ENCODE data around the gene AMPD2.

The AMPD2 gene

DNA sequence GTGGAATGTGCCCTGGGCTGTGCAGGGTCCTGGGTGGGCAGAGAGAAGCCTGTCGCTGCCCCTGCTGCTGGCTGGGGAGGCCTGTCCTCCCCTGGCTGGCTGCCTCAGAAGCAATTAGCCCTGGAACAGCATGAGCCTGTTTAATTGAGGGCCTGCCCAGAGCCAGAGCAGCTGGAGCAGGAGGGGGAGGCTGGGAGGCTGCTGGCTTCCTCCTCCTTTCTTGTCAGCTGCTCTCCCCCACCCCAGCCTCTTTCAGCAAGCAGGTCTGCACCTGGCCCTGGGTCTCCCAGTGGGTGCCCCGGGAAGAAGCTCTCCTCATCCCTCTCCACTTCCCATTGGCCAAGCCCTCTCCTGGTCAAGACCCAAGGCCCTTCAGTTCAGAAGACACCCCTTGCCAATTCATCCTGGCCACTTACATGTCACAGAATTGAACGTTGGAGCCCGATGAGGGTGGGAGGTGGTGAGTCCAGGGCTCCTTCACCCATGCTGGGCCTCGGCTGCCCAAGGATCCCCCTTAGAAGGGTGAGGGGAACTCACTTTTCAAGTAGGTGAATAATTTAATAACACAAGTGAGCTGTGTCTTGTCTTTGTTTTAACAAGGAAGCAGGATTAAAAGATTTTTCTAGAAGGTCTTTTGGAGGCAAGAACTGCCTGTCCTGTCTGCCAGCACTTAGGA lies 13.2 kb downstream of the AMPD2 start:
- ATAC-seq: peak; percentile 11; the same call in 1 of the 3 replicates
- TF ChIP-seq PPARA (CRISPR knock-in tag; IDR thresholded peaks at IDR 0.05; ENCODE audit: borderline replicate concordance): no peak
- TF ChIP-seq ZNF565 (CRISPR knock-in tag; conservative IDR thresholded peaks at IDR 0.05; ENCODE audit: low read depth): no peak
- peak; percentile 62; the same call in 1 of the 2 replicates for TF ChIP-seq ZNF70 (CRISPR knock-in tag; IDR thresholded peaks at IDR 0.05)
- TF ChIP-seq ZC3H10 (CRISPR knock-in tag; IDR thresholded peaks at IDR 0.05): no peak
- no peak for TF ChIP-seq CSDC2 (CRISPR knock-in tag; IDR thresholded peaks at IDR 0.05)
- no peak for TF ChIP-seq ESRRG (CRISPR knock-in tag; IDR thresholded peaks at IDR 0.05)
- TF ChIP-seq ZNF8 (CRISPR knock-in tag; IDR thresholded peaks at IDR 0.05): no peak
- no peak for TF ChIP-seq ZFP30 (CRISPR knock-in tag; IDR thresholded peaks at IDR 0.05)
- TF ChIP-seq, protein P1, sequence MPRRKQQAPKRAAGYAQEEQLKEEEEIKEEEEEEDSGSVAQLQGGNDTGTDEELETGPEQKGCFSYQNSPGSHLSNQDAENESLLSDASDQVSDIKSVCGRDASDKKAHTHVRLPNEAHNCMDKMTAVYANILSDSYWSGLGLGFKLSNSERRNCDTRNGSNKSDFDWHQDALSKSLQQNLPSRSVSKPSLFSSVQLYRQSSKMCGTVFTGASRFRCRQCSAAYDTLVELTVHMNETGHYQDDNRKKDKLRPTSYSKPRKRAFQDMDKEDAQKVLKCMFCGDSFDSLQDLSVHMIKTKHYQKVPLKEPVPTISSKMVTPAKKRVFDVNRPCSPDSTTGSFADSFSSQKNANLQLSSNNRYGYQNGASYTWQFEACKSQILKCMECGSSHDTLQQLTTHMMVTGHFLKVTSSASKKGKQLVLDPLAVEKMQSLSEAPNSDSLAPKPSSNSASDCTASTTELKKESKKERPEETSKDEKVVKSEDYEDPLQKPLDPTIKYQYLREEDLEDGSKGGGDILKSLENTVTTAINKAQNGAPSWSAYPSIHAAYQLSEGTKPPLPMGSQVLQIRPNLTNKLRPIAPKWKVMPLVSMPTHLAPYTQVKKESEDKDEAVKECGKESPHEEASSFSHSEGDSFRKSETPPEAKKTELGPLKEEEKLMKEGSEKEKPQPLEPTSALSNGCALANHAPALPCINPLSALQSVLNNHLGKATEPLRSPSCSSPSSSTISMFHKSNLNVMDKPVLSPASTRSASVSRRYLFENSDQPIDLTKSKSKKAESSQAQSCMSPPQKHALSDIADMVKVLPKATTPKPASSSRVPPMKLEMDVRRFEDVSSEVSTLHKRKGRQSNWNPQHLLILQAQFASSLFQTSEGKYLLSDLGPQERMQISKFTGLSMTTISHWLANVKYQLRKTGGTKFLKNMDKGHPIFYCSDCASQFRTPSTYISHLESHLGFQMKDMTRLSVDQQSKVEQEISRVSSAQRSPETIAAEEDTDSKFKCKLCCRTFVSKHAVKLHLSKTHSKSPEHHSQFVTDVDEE (CRISPR knock-in tag; IDR thresholded peaks at IDR 0.05): peak; percentile 78; the same call in 1 of the 2 replicates
- TF ChIP-seq RARB (CRISPR knock-in tag; IDR thresholded peaks at IDR 0.05): no peak
- TF ChIP-seq, protein P2, sequence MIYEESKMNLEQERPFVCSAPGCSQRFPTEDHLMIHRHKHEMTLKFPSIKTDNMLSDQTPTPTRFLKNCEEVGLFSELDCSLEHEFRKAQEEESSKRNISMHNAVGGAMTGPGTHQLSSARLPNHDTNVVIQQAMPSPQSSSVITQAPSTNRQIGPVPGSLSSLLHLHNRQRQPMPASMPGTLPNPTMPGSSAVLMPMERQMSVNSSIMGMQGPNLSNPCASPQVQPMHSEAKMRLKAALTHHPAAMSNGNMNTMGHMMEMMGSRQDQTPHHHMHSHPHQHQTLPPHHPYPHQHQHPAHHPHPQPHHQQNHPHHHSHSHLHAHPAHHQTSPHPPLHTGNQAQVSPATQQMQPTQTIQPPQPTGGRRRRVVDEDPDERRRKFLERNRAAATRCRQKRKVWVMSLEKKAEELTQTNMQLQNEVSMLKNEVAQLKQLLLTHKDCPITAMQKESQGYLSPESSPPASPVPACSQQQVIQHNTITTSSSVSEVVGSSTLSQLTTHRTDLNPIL (CRISPR knock-in tag; IDR thresholded peaks at IDR 0.05; ENCODE audit: low read depth): no peak
- TF ChIP-seq GLIS3 (CRISPR knock-in tag; IDR thresholded peaks at IDR 0.05): 0 out of 2 replicates have a peak, but pooled peaks have one; percentile 19
- TF ChIP-seq, protein P3, sequence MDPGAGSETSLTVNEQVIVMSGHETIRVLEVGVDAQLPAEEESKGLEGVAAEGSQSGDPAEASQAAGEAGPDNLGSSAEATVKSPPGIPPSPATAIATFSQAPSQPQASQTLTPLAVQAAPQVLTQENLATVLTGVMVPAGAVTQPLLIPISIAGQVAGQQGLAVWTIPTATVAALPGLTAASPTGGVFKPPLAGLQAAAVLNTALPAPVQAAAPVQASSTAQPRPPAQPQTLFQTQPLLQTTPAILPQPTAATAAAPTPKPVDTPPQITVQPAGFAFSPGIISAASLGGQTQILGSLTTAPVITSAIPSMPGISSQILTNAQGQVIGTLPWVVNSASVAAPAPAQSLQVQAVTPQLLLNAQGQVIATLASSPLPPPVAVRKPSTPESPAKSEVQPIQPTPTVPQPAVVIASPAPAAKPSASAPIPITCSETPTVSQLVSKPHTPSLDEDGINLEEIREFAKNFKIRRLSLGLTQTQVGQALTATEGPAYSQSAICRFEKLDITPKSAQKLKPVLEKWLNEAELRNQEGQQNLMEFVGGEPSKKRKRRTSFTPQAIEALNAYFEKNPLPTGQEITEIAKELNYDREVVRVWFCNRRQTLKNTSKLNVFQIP (CRISPR knock-in tag; IDR thresholded peaks at IDR 0.05; ENCODE audit: borderline replicate concordance, low read depth): no peak
- no peak for TF ChIP-seq BACH2 (CRISPR knock-in tag; IDR thresholded peaks at IDR 0.05; ENCODE audit: borderline replicate concordance)
- peak; percentile 67 for TF ChIP-seq ISL1 (CRISPR knock-in tag; IDR thresholded peaks at IDR 0.05)
- TF ChIP-seq, protein P4, sequence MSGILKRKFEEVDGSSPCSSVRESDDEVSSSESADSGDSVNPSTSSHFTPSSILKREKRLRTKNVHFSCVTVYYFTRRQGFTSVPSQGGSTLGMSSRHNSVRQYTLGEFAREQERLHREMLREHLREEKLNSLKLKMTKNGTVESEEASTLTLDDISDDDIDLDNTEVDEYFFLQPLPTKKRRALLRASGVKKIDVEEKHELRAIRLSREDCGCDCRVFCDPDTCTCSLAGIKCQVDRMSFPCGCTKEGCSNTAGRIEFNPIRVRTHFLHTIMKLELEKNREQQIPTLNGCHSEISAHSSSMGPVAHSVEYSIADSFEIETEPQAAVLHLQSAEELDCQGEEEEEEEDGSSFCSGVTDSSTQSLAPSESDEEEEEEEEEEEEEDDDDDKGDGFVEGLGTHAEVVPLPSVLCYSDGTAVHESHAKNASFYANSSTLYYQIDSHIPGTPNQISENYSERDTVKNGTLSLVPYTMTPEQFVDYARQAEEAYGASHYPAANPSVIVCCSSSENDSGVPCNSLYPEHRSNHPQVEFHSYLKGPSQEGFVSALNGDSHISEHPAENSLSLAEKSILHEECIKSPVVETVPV (CRISPR knock-in tag; IDR thresholded peaks at IDR 0.05): no peak
- TF ChIP-seq ZFP3 (CRISPR knock-in tag; IDR thresholded peaks at IDR 0.05): no peak
- TF ChIP-seq OSR1 (CRISPR knock-in tag; IDR thresholded peaks at IDR 0.05): no peak
- TF ChIP-seq, protein P5, sequence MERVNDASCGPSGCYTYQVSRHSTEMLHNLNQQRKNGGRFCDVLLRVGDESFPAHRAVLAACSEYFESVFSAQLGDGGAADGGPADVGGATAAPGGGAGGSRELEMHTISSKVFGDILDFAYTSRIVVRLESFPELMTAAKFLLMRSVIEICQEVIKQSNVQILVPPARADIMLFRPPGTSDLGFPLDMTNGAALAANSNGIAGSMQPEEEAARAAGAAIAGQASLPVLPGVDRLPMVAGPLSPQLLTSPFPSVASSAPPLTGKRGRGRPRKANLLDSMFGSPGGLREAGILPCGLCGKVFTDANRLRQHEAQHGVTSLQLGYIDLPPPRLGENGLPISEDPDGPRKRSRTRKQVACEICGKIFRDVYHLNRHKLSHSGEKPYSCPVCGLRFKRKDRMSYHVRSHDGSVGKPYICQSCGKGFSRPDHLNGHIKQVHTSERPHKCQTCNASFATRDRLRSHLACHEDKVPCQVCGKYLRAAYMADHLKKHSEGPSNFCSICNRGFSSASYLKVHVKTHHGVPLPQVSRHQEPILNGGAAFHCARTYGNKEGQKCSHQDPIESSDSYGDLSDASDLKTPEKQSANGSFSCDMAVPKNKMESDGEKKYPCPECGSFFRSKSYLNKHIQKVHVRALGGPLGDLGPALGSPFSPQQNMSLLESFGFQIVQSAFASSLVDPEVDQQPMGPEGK (CRISPR knock-in tag; IDR thresholded peaks at IDR 0.05; ENCODE audit: borderline replicate concordance): no peak
- TF ChIP-seq TCF4 (CRISPR knock-in tag; IDR thresholded peaks at IDR 0.05; ENCODE audit: borderline replicate concordance): peak; percentile 74; the same call in 1 of the 2 replicates
- no peak for TF ChIP-seq SNAI2 (CRISPR knock-in tag; IDR thresholded peaks at IDR 0.05)
- no peak for TF ChIP-seq TOX (CRISPR knock-in tag; IDR thresholded peaks at IDR 0.05; ENCODE audit: borderline replicate concordance)
- TF ChIP-seq ARNTL (CRISPR knock-in tag; IDR thresholded peaks at IDR 0.05; ENCODE audit: borderline replicate concordance, low read depth): no peak

DNA sequence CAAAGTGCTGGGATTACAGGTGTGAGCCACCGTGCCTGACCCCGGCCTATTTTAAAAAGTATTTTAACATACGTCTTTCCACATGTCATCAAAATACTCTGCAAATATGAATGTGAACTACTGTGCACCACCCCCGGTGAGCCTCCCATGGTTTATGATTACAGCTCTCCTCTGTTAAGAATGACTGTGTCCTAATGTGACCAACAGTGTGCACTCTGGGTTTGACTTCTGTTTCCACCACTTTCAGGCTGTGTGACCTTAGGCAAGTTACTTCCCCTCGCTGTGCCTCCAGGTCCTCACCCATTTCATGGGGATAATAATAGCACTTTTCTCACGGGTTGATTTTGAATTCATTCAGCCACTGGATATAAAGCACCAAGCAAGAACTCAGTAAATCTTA lies 14.7 kb downstream of the AMPD2 start:
- no peak for ATAC-seq
- TF ChIP-seq, protein P5 (CRISPR knock-in tag; IDR thresholded peaks at IDR 0.05; ENCODE audit: borderline replicate concordance): no peak
- TF ChIP-seq BACH2 (CRISPR knock-in tag; IDR thresholded peaks at IDR 0.05; ENCODE audit: borderline replicate concordance) (no peak), ZNF70 (CRISPR knock-in tag; IDR thresholded peaks at IDR 0.05) (no peak), ESRRG (CRISPR knock-in tag; IDR thresholded peaks at IDR 0.05) (no peak), ZC3H10 (CRISPR knock-in tag; IDR thresholded peaks at IDR 0.05) (no peak), ZFP30 (CRISPR knock-in tag; IDR thresholded peaks at IDR 0.05) (no peak), ZNF8 (CRISPR knock-in tag; IDR thresholded peaks at IDR 0.05) (no peak), PPARA (CRISPR knock-in tag; IDR thresholded peaks at IDR 0.05; ENCODE audit: borderline replicate concordance) (no peak), ARNTL (CRISPR knock-in tag; IDR thresholded peaks at IDR 0.05; ENCODE audit: borderline replicate concordance, low read depth) (no peak), OSR1 (CRISPR knock-in tag; IDR thresholded peaks at IDR 0.05) (no peak), GLIS3 (CRISPR knock-in tag; IDR thresholded peaks at IDR 0.05) (no peak)
- TF ChIP-seq, protein P2 (CRISPR knock-in tag; IDR thresholded peaks at IDR 0.05; ENCODE audit: low read depth): no peak
- TF ChIP-seq, protein P3 (CRISPR knock-in tag; IDR thresholded peaks at IDR 0.05; ENCODE audit: borderline replicate concordance, low read depth): no peak

Data from SK-N-SH treated with all-trans-retinoic acid at 6 μM for 48 hours (cell line).